CD4-positive, alpha-beta T cell treated with Interleukin-6 at 100 ng/mL for 8 hours (primary cell): Measurements from ENCODE around the gene PYGB.

ENCODE experiments used
- DNase-seq: peaks from one replicate; pipeline ENCODE4 v3.0.0-alpha.2; 2020; ENCODE audit warnings: mixed read lengths, low spot score

Gene PYGB

DNA sequence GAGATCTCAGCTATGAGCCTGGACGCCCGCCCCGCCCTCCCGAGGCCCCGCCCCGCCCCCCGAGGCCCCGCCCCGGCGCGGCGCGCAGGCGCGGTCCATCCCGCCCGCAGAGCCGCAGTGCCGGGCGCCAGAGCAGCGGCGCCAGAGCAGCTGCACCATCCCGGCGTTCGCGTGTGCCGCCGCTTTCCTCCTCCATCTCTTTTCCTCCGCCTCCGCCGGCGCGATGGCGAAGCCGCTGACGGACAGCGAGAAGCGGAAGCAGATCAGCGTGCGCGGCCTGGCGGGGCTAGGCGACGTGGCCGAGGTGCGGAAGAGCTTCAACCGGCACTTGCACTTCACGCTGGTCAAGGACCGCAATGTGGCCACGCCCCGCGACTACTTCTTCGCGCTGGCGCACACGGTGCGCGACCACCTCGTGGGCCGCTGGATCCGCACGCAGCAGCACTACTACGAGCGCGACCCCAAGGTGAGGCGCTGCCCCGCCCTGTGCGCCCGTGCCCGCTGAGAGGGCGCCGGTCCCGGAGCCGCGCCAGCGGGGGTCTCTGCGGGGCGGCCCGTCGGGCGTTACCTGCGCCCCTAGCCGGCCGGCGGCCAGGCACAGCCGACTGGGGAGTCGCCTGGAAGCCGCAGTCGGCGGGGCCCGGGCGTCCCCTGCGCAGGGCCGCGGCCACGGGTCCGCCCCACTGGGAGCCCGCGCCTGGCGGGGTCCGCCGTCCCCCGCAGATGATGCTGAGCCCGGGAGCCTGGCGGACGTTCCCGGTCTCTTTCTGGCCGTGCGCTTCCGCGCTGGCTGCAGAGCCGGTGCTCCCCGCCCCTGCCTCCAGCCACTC is at the start of gene PYGB:
Gene PYGB (plus strand): TSS at position 130 of the 830 bp plus-strand sequence. CDS start 94 bp downstream, at position 224.
- DNase-seq = peak; percentile 72

DNA sequence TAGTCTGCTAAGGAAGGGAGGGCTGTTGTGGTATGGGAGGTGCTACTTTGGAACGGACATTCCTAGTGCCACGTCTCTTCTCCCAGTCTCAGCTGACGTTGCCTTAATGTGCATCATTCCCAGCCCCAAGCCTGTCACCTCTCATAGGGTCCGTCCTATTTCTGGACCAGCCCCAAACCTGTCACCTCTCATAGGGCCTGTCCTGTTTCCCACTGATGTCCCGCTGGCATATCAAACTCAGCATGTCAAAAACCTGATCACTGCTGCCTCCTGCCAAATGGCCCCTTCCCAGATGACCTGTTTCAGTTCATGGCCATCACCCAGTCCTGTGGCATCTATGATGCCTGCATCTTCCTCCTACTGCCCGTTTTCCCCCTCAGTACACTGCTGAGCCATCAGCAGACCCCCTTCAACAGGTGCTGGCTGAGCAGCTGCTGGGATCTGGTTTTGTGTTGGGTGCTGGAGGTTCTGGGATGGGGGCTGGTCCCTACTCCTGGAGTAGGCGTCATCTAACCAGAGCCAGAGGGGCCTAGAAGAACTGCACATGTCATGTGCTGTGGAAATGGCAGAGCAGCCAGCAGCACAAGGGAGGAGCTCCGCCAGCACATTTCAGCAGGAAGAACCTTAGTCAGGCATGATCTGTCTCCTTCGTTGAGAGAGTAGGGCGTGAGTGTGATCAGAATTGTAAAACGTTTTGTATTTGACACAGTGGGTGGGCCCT is 49.1 kb upstream of the PYGB start:
- DNase-seq = no peak

DNA sequence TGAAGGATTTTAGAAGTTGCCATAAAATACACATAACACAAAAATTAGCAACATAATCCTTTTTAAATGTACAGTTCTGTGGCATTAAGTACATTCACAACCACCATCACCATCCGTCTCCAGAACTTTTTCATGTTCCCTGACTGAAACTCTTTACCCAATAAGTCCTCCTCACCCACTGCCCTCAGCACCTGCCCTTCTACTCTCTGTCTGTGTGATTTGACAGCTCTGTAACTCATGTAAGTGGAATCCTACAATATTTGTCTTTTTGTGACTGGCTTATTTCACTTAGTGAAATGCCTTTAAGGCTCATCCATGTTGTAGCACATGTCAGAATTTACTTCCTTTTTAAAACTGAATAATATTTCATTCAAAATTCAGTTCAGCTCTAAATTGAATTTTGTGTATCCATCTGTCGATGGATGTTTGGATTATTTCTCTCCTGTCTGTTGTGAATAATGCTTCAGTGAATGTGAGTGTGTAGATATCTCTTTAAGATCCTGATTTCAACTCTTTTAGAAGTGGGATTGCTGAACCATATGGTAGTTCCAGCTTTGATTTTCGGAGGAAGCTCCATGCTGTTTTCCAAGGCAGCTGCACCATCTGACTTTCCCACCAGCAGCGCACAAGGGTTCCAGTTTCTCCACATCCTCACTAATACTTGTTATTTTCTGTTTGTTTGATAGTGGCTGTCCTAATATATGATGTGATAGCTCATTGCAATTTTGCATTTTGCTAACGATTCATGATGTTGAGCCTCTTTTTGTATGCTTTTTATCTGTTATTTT is 48.2 kb upstream of the PYGB start:
- no peak for DNase-seq

DNA sequence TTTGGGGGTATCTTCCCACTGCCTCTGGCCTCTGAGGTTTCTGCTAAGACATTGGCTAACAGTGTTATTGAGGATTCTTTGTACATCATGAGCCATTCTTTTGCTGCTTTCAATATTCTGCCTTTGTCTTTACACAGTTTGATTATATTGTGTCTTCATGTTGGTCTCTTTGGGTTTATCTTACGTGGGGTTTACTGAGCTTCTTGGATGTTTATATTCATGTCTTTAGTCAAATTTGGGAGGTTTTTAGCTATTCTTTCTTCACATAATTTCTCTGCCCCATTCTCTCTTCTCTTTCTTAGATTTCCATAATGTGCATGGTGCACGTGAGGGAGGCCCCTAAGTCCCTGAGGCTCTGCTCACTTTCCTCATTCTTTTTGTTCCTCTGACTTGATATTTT is 44.8 kb upstream of the PYGB start:
- no peak for DNase-seq

DNA sequence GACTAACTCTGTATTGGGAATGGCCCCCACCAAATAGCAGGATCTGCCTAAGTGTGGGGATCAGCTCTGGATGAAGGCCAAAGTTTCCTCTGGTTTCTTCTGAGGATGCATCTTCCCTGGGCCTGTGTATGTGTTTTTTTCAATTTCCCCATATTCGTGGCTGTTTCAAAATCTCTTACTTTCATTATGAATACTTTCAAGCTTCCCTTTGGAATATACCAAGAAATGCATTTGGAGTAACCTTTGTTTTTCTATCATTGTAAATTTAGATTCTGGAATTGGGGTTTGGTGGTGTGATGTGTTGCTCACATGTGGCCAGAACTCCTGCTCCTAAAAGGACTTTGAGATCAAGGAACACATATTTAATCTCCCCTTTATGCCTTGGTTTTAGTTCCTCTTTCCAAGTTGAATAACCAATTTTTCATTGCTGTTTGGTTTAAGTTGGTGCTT is 44.0 kb upstream of the PYGB start:
- no peak for DNase-seq

DNA sequence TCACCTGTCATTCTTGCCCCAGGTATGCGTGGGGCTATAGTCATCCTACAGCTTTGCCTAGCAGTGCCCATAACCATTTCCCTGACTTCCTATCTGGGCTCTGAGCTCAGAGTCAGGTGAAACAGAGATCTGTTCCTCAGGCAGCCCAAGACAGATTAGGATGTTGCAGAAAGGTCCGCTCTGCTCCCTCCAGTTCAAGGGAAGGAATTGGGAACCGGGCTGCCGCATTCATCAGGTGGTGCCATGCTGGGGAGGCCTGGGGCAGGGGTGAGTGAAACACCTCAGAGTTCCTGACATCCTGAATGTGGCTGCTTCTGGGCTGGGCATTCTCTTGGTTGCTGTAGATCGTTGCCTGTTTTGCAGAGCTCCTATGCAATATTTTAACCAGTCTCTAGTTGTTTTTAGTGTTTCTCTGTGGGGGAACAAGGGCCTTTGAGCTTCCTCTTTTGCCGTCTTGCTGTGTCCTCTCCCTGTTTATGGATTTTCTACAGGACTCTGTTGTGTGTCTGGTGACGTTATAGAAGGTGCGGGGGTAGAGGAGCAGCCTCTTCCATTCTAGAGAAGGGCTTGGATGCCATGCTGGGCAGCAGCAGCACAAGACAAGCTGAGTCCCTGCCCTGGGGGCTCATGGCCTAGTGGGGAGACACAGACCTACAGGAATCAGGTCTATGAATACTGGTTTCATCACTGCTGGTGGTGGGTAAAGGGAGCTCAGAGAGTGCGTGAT is 43.2 kb upstream of the PYGB start:
- no peak for DNase-seq

DNA sequence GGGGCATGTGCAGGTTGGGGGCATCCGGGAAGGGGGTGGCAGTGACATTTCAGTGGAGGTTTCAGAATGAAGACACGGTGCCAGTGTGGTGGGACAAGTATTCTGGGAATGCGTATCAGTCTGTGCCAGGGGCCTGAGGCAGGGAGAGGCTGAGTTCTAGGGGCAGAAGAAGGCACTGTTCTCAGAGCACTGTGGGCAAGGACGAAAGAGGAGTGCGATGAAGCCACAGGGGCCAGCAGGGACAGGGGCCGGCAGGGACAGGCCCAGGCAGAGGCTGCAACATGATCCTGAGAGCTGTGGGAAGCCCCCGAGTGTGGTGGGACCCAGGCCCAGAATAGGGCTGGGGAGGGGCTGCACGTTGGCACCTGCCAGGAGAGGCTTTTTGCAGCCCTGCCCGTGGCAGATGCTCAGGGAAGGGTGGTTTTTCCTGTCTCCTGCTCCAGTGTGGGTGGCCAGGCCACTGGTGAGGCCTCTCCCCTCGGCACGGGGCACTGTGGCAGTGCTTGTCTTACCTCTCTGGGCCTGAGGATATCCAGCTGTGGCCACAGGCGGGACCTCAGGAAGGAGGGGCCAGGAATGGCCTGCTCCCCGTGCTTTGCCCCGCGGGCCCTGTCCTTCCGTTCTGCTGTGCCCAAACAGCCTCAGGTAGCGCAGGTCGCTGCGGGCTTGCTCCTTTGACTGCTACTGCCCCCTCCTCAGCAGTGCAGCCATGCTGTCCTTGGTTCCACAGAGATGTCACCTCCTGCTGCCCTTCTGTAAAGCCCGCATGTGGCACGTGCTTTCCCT is 42.4 kb upstream of the PYGB start:
- DNase-seq = no peak

DNA sequence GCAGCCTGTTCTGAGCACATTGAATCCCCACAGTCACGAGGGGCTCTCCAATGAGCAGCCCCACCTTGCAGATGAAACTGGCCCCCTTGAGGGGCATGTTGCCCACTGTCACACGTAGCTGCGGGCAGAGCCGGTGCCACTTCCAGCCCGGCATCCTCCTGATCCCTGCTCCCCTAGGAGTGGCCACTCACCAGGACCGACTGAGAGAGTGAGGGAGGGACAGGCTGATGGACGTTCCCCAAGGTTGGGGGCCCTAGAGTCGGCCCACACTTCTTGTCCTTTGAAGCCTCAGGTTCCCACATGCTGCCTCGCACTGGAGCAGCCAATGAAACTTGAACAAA is 41.9 kb upstream of the PYGB start:
- DNase-seq = no peak

DNA sequence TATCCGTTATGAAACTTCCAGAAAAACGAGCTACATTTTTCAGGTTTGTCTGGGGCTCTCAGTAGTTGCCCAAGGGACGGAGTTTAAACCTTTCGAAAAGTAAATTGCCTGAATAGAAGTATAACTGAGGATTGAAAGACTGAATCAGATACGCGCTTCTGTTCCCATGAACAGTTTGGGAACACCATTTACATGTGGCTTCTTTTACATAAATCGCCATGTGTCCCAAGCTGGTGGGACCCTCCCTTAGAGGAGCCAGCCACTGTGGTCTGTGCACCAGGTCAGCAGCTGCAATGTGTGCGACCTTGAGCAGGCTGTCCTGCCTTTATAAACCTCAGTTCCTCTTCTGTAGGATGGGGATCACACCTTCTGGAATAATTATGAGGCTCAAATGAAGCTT is 41.3 kb upstream of the PYGB start:
- DNase-seq = no peak

DNA sequence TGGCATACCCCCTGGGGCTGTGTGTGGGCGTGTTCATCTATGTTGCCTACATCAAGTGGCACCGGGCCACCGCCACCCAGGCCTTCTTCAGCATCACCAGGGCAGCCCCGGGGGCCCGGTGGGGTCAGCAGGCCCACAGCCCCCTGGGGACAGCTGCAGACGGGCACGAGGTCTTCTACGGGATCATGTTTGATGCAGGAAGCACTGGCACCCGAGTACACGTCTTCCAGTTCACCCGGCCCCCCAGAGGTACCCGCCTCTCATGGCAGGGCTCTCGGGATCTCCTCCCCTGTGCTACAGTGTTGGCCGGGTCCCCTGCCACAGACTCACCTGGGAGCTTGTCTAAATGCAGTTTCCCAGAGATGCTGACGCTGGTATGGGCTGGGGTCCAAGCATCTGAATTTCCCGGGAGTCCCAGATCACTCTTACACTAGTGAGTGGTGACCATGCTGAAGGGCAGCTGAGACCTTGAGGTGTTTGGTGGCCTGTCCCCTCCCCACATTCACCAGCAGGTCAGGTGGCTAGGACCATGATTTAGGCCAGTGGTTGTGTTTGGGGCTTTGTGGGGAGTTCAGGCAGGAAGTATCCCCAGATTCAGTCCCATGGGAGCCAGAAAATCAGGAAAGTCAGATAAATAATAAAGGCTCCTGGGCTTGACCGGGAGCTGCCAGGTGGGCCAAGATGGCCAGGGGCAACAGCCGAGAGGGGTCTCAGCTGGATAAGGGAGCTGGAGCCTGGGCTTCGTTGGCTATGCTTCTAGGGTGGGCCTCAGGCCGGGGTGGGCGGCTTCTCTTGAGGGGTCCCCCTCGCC is 40.5 kb upstream of the PYGB start:
- no peak for DNase-seq

DNA sequence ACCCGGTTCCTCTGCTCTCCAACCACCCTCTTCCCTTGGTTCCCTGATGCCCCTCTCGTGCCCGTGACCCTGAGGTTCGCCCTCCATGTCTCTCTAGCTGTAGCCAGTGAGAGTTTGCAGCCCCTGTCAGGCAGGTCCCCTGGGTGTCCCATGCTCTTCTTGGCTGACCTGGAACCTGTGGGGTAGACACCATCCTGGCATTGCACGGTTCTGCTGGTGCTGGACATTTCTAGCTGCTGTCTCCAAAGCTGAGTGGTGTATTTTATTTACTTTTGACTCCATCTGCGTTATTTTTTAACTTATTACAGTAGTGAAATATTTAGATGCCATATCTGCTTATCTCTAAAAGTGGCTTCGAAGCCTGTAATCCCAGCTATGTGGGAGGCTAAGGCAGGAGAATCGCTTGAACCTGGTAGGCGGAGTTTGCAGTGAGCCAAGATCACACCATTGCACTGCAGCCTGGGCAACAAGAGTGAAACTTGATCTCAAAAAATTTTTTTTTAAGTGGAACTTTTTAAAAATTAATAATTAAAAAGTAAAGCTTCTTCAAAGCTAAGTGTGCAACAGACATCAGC is 39.8 kb upstream of the PYGB start:
- no peak for DNase-seq

DNA sequence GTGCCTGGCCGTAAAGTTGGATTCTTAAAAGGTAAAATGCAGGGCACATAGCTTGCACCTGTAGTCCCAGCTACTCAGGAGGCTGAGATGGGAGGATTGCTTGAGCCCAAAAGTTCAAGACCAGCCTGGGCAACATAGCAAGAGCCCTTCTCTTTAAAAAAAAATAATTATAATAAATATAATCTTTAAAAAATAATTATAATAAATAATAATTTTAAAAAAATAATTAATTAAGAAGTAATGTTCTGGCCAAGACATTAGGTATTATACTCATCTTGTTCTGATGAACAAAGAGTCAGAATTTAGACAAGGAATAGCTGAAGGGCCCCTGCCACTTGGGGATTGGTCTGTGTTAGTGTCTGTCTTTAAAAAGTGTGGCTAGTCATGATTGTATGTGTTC is 38.5 kb upstream of the PYGB start:
- no peak for DNase-seq

DNA sequence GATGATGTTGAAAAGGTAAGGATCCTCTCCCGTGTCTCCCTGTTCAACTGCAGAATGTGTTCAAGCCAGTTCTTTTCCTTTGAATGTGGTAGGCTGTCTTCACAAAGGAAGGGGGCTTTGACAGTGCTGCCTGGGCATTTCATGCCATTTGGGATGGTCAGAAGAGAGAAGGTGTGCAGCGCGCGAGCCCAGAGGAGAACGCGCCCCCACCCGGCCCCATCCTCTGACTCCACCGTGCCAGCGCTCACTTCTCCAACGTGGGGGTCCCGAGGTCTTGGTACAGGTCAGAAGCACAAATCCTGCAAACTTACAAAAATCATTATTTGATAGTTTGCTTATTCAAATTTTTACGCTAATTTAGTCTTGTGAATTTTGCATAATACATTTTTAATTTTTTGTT is 38.0 kb upstream of the PYGB start:
- DNase-seq = no peak

DNA sequence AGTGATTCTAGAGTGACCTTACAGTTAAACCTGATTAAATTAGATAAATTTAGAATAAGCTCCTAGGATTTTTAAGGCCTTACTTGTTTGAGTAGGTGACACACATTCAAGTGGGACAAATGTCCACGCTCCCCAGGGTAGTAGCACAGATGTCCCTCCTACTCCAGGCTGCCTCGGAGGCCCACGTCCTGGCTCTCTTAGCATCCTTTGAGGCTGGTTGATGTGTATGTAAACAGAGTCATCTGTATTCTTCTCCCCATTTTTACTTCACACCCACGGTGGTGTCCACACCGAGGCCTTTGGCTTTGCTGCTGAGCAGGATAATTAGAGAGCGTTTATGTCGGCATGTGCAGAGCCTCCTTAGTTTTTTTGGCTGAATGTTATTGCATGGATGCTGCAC is 36.6 kb upstream of the PYGB start:
- no peak for DNase-seq

DNA sequence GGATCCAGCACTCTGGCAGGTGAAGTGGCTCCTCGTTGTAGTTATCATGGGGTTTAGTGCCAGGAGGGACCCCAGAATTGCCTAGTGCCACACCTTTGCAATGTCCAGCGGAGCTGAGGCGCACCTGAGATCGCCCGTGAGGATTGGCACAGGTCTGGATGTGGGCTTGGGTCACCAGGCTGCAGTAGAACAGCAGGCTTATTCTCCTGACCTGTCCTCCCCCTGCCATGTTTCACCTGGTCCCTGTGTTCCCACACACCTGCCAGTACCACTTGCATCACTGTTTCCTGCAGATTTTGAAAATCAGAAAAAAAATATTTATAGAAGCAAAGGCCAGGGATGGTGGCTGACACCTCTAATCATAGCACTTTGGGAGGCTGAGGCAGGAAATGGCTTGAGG is 35.6 kb upstream of the PYGB start:
- DNase-seq = no peak

DNA sequence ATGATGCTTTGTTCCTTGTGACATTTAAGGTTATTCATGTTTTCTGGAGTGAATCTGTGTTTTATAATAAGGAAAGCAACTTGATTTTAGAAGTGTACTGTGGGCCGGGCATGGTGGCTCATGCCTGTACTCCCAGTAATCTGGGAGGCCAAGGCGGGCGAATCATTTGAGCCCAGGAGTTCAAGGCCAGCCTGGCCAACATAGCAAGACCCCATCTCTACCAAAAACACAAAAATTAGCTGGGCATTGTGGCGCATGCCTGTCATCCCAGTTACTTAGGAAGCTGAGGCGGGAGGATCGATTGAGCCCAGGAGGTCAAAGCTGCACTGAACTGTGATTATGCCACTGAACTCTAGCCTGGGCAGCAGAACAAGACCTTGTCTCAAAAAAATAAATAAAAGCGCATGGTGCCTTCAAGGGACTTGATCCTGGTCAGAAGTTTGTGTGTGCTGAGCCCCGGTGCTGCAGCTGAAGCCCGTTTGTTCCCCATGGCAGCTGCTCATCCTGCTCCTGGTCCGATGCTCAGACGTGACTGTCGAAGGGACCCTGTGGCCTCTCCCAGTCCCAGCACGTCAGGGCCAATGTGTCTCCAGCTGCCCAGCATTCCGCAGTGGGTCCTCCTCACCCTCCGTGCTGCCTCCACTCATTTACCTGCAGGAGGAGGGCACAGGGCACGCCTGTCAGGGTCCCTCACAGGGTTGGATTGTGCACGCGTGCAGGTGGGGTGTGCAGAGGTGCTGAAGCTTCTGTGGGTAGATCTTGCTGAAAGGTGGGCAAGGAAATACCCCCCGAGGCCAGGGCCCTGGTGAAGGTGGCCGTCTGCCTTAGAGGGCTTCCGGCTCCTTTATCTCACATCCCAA is 34.1 kb upstream of the PYGB start:
- no peak for DNase-seq

DNA sequence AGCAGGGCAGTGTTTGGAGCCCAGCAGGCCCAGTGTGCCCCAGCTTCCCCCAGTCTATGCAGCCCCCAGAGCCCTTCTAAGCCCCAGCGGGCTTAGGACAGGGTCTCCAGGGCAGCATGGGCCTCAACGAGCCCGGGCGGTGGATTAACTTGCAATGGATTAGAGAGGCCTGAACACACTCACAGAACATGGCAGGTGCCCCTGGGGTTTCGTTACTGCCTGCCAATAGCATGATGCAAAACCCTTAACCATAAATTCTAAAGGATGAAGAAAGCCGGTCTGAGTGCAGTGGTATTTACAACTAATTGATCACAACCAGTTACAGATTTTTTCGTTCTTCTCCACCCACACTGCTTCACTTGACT is 33.5 kb upstream of the PYGB start:
- no peak for DNase-seq

DNA sequence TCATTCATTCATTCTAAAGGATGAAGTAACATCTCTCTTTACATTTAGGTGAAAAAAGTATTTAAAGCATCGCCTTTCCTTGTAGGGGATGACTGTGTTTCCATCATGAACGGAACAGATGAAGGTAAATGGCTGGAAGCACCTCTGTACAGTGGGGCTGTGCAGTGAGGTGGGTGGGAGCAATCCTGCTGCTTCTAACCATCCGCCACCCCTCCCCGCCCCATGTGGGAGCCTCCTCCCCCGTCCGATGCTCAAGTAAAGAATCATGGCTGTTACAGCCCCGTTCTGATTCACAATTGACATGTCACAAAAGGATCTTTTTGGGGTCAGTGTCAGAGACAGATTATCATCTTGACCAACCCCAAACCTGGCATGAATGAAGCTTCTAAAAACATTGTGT is 33.1 kb upstream of the PYGB start:
- DNase-seq = no peak

DNA sequence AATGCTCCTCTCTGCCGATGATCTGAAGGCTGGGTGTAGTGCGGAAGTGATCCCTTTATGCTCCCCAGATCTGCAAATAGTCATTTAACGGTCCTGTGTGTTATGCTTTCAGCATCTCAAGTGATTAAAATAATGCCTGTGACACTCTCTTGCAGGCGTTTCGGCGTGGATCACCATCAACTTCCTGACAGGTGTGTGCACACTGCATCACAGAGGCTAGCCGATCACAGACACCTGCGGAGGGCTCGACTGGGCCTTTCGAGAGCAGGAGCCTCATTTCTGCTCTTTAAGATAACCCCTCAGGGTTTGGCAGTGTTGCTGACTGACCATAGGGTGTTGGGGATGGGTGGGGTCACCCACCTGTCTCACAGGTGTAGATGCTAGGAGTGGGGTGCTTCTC is 32.4 kb upstream of the PYGB start:
- DNase-seq = no peak
